KOPT-K1 (cell line): ENCODE measurements around the gene HSF4.

Experiments used
- H3K27ac ChIP-seq: fragments of 200-600 bp; sonication (generic); 2 replicates; pipeline ENCODE4 v1.5.1; 2016; ENCODE audit warnings: antibody characterized with exemption, mild to moderate bottlenecking, low read depth, low read length; ENCODE audit not compliant: poor library complexity, severe bottlenecking
- H3K36me3 ChIP-seq: fragments of 200-600 bp; sonication (generic); 2 replicates; pipeline ENCODE4 v1.5.1; 2017; ENCODE audit warnings: antibody characterized with exemption, mild to moderate bottlenecking, low read length, moderate library complexity; ENCODE audit not compliant: insufficient read depth
- H3K9me3 ChIP-seq: fragments of 200-600 bp; sonication (generic); 2 replicates; pipeline ENCODE4 v1.5.1; 2017; ENCODE audit warnings: antibody characterized with exemption, low read length, mild to moderate bottlenecking; ENCODE audit not compliant: insufficient read depth, poor library complexity, severe bottlenecking

HSF4 gene

DNA sequence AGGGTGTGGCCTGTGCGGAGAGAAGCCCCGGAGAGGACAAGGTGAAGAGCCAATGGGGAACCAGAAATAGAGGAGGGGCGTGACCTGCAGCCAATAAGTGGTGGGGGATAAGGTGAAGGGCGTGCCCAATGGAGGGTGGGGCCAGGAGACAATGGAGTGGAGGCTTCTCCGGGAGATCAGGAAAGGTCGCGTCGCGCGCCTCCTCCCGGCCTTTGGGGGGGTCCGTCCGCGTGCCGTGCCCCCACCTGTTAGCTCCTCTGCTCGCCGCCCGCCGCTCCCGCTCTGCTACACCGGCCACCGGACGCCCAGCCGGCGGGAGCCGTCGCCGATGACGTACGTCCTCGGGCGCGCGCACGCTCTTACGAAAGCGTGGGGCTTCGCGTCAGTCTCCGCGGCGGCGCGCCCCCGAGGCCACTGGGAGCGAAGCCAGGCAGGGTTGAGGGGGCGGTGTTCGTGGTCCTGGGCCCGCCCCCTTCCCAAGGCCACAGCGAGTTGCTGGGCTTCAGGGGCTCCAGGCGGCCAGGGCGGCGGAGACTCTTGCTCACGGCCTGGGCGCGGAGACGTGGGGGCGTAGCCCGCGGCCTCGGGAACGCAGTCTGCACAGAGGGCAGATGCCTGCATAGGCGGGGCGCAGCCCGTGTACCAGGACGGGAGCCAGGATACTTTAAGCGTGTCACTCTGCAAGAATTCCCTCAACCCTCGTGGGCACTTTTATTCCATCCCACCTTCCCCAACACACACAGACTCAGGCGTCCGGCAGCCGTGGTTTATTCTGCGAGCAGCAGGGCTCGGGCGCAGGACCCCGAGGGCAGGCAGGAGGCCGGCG is 19.3 kb downstream of the HSF4 start, which contains the start of gene MATCAP1:
Gene MATCAP1 (minus strand): TSS at position 337 of the 826 bp plus-strand sequence. CDS start 3,353 bp downstream, outside the sequence.
- H3K27ac ChIP-seq, result peak within 1 kb of the TSS; percentile 82
- no peaks in the 10 kb centered on the region for H3K9me3 ChIP-seq
- no peaks in the 10 kb centered on the region; the same call in 1 of the 2 replicates for H3K36me3 ChIP-seq

DNA sequence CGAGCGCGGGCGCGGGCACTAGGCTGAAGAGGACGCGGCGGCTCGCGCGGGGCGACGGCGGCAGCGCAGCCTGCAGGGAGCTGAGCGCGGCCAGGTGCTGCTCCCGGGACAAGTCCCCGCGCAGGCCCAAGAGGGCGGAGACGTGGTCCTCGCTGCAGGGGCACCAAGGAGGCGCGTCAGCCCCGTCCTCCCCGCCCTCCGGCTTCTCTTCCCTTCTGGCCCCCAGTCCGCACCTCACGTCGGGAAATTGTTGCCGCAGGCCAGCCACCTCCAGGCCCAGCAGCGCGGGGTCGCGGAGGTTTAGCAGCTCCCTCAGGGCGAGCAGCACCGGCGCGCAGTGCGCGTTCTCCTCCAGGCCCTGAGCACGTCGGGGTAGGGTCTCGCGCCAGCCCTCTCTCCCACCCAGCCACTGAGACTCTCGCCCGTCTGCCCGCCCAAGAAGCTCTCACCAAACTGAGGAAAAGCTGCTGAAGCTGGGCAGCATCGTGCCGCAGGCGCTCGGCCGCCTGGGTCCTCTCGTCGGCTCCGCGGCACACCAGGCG is 20.0 kb downstream of the HSF4 start:
- H3K36me3 ChIP-seq, result no peaks in the 10 kb centered on the region; the same call in 1 of the 2 replicates
- H3K27ac ChIP-seq, result peak overlapping the region; percentile 82
- no peaks in the 10 kb centered on the region for H3K9me3 ChIP-seq

DNA sequence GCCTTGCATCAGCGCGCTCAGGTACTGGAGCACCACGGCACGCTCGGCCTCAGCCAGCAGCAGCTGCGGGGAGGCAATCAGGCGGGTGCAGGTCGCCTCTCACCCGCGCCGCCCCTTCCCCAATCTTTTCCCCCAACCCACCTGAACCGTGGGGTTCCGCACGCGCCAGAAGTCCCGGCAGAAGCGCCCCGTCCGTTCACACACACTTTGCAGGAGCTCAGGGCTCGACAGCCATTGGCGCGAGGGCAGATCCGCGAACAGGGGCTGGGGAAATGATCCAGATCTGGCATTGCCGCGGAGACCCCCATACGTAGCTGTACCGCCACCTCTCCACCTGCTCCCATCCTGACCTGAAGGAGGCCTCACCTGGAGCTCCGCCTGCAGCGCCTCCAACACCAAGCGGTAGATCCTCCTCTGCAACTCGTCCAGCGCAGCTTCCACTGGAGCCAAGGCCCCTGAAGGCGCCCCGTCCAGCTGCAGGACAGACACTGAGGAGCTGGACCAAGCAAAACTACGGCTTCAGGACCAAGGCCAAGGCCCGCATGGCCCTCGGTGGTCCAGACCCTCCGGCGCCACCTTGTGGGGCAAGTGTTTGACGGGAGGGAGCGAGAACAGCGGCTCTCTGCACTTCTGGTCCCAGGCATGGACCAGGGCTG is 20.6 kb downstream of the HSF4 start:
- H3K27ac ChIP-seq, result no peak overlapping the region
- no peaks in the 10 kb centered on the region for H3K9me3 ChIP-seq
- H3K36me3 ChIP-seq, result no peaks in the 10 kb centered on the region

DNA sequence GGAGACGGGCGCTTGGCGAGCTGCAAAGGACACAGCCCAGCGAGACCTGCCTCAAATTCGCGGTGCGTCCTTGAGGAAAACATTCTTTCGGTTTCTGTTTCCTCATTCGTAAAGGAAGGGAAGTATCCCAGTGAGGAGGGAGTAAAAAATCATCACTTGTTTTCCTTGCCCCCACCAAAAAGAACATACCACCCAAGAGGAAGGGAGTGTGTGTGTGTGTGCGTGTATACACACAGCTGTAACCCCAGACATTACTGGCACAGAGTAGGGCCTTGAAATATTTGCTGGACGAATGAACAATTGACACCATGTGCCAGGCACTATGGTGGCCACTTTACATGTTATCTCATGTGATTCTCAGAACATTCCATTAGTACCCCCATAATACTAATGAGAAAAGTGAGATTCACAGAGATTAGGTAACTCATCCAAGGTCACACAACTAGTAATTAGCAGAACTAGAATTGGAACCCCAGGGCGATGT is 21.1 kb downstream of the HSF4 start:
- Histone ChIP-seq H3K27ac (no peak overlapping the region), H3K9me3 (no peaks in the 10 kb centered on the region), H3K36me3 (no peaks in the 10 kb centered on the region)

DNA sequence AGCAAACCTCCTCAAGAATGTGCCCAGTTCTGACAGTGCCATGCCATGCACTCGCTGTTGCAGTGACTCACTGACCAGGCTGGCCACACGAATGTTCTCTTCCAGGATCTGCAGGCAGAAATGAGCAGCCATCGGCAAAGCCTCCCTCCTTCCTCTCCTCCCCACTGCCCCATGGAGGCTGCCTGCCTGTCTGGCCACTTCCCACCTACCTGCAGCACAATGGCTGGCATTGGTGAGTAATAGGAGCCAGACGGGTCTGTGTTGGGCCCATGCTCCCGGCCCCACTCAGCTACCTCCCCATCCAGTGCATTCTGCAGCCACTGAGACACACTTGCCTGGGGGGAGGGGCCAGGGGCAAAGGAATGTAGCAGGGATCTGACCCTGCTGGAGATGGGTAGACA is 22.0 kb downstream of the HSF4 start:
- Histone ChIP-seq H3K36me3 (no peaks in the 10 kb centered on the region), H3K9me3 (no peaks in the 10 kb centered on the region), H3K27ac (no peak overlapping the region)

DNA sequence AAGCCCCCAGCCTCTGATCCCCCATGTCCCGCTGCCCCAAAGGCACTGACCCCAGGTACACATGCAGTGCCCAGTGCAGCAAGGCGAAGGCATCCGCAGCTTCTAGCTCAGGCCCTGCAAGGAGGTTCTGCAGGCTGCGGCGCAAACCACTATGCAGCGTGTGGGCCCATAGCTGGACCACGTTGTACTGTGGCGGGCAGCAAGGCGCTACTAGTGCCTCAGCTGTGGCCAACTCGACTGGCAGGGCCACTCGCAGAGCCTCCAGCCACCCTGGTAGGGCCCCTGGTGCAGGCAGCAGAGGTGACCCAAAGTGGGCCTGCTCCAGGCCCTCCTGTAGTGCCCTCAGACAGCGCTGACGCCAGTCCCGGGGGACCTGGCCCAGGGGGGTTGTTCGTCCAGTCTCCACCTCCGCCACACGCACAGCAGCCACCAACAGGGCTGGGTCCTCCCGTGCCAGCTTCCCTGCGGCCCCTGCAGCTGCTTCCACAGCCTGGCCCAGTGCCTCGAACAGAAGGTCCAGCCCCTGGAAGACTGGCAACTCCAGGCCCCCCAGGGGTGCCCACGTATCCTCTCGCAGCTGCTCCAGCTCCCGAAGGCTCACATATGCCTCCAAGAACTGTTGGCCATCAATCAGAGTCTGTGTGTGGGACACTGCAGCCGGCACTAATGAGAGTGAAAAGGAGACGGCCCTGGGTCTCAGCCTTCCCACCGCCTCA is 22.8 kb downstream of the HSF4 start:
- H3K27ac ChIP-seq, result no peak overlapping the region

DNA sequence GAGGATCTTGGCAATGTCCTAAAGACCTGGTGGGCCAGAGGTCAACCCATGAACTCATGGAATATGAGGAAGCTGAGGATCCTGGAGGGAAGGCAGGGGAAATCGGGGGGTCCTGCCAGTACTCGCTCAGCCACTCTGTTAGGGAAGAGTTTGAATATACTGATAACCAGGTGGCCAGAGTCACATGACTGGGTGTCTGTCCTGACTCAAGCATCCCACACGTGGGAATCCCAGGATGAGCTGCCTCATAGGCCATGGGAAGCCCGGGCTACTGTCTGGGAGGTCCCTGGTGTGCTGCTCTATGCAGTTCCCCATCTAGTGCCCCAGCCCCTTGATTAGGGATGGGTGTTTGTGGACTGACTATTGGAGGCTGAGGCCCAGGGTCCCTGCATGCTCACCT is 23.8 kb downstream of the HSF4 start:
- H3K9me3 ChIP-seq, result no peaks in the 10 kb centered on the region
- H3K36me3 ChIP-seq, result peaks cover 3% of the 10 kb centered on the region
- no peak overlapping the region for H3K27ac ChIP-seq

More for the DNA sequence above, 22.8 kb downstream of the HSF4 start:
- Histone ChIP-seq H3K36me3 (no peaks in the 10 kb centered on the region), H3K9me3 (no peaks in the 10 kb centered on the region)

DNA sequence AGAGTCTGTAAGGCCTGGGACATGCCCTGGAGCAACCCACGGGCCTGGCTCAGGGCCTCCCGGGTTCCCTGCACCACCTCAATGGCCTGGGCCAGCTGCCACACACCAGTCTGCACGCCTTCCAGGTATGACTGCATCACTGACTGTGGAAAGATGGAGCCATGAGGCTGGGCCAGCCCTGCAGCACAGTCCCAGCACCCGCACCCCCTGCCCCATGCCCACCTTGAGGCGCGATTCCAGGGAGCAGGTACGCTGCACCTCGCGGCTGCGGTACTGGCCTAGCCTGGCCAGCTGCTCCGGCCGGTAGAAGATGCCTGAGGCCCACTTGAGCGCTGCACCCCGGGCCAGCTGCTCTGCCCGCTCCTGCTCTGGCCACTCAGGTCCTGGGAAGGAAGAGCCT is 24.3 kb downstream of the HSF4 start:
- H3K9me3 ChIP-seq, result no peaks in the 10 kb centered on the region
- H3K27ac ChIP-seq, result no peak overlapping the region
- H3K36me3 ChIP-seq, result peaks cover 7% of the 10 kb centered on the region

DNA sequence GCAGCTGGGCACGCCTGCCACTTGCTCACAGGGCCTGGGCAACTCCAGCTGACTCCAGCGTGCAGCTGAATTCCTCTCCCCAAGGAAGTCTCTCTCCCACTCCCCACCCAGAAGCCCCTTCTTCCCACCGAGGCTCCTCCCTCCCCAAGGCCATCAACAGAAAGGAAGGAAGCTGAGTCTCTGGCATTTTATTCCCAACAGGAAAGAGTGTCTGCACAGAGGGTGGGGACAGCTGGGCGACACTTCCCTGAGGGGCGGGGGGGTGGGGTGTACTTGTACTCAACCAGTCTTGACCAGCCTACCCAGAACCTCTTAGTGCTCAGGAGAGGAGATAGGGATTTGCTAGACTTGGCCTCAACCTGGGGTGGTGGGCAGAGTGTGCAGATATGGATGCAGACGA is 25.5 kb downstream of the HSF4 start, which contains the start of gene EXOC3L1:
Gene EXOC3L1 (minus strand): TSS at position 96 of the 400 bp plus-strand sequence. CDS start 460 bp downstream, outside the sequence.
- Histone ChIP-seq H3K27ac (no peak within 1 kb of the TSS), H3K36me3 (peaks cover 20% of the 10 kb centered on the region), H3K9me3 (no peaks in the 10 kb centered on the region)

DNA sequence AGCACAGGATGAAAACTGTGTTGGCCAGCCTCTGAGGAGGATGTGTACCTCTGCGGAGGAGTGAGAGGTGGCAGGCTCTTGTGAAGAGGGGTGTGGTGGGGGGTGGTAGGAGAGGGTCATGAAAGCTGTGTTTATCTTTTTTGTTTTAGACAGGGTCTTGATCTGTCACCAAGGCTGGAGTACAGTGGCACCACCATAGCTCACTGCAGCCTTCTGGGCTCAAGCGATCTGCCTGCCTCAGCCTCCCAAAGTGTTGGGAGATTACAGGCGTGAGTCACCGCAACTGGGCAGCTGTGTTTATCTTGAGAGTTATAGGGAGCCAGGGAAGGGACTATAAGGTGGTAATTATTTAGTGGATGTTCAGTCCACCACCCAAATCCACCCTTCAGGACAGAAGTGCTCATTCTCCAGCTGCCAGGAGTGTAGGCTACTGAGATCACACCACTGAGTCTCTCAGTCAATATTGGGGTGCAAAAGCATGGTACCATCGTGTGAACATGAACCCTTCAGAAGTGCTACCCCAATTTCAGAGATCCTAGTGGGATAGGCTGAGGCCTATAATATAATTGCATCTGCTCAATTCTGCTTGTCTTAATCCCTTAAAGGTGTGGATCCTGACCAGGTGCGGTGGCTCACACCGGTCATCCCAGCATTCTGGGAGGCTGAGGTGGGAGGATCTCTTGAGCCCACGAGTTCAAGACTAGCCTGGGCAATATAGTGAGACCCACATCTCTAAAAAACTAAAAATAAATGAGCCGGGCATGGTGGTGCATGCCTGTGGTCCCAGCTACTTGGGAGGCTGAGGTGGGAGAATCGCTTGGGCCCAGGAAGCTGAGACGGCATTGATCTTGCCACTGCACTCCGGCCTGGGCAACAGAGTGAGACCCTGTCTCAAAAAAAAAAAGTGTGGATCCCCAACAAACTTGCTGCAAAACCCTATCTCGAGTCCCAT is 26.2 kb downstream of the HSF4 start:
- Histone ChIP-seq H3K9me3 (no peaks in the 10 kb centered on the region), H3K36me3 (peaks cover 27% of the 10 kb centered on the region), H3K27ac (no peak overlapping the region)

DNA sequence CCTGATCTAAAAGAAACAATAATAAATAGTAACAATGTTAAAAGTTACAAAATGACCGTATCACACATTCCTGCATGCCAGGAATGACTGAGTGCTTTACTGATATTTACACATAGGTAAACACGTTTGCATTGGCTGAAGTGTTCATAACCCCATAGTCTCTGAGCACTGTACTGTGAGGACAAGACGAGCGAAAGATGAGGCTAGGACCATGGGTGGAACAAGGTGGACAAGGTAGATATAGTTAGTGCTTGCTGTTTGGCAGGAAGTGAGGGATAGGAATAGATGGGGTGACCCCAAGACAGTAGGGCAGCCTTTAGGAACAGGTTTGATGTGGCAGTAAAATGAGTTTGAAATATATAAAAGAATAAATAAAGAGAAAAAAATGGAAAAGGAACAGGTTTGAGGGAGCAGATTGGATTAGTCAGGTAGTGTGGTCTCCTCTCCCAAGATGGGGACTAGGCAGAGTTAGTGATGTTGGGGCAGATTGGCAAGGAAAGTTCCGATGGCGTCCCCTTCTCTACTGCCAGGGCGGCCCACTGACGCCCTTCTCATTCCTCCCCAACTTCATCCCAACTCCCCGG is 27.0 kb downstream of the HSF4 start:
- peak overlapping the region; percentile 85 for H3K27ac ChIP-seq
- H3K36me3 ChIP-seq, result peaks cover 34% of the 10 kb centered on the region
- H3K9me3 ChIP-seq, result no peaks in the 10 kb centered on the region

DNA sequence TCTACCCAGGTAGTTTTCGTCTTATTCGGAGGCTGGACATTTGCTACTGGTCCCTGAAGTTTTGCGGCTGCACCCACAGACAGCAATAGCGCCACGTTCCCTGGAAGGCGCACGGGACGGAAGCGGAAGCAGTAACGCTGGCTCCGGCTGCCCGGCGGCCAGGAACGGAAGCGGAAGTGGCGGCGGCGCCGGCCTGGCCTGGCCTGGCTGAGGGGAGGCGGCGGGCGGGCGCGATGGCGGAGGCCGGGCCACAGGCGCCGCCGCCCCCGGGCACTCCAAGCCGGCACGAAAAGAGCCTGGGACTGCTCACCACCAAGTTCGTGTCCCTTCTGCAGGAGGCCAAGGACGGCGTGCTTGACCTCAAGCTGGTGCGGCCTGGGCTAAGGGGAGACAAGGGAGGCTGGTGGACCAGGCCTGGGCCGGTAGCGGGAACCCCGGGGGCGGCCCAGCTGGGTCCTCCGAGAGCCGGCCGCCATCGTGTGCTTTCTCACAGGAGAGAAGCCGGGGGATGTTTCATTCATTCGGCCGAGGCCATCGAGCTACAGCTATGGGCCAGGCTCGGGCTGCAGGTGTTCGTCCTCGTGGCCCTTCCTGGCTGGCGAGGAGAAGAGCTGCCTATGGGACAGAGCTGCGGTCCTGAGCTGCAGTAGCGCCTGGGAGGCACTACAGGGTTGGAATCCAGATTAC is 27.6 kb downstream of the HSF4 start, which contains the start of gene E2F4:
Gene E2F4 (plus strand): TSS at position 161 of the 687 bp plus-strand sequence. CDS start 73 bp downstream, at position 234.
- Histone ChIP-seq H3K9me3 (no peaks in the 10 kb centered on the region), H3K27ac (peak within 1 kb of the TSS; percentile 85), H3K36me3 (peaks cover 41% of the 10 kb centered on the region)

DNA sequence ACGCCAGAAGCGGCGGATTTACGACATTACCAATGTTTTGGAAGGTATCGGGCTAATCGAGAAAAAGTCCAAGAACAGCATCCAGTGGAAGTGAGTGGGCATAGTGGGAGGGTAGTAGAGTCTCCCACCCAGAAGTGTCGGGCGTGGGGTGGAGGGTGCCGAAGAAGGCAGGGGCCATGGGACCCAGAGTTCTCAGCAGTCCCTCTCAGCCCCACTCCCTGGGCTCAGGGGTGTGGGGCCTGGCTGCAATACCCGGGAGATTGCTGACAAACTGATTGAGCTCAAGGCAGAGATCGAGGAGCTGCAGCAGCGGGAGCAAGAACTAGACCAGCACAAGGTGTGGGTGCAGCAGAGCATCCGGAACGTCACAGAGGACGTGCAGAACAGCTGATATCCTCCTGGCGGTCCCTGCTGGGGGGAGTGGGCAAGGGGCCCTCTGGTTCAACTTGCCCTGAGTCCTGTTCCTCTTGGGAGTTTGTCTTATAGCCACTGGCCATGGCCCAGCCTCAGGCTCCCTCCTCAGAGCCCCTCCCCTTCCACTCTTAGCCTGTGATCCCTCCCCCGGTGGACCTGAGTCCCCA is 28.3 kb downstream of the HSF4 start:
- Histone ChIP-seq H3K27ac (peak overlapping the region; percentile 85), H3K36me3 (peaks cover 48% of the 10 kb centered on the region), H3K9me3 (no peaks in the 10 kb centered on the region)
